Stimulated activated CD4-positive, alpha-beta T cell treated with anti-CD3 and anti-CD28 coated beads, Interleukin-4, amount 100 ng/mL, for 1 hour (primary cell): ENCODE results near the gene TADA2A.
"Not testable (repeated sequence)": the region's sequence is repeated elsewhere in the genome, so short reads cannot be mapped to it uniquely, and the experiment has no call there.

Experiments
- DNase-seq: peaks from one replicate; pipeline ENCODE4 v3.0.0-alpha.2; 2020

The TADA2A gene

GRCh38 chr17:37494401-37494831 lies 87.7 kb downstream of the TADA2A start:
- no peak for DNase-seq

- no peak for DNase-seq
Measured at GRCh38 chr17:37494971-37495370, 88.3 kb downstream of the TADA2A start.

- no peak for DNase-seq
Measured at GRCh38 chr17:37500378-37500777, 93.7 kb downstream of the TADA2A start.

- no peak for DNase-seq
Measured at GRCh38 chr17:37502009-37502936, 95.6 kb downstream of the TADA2A start.

GRCh38 chr17:37503148-37503547 lies 96.5 kb downstream of the TADA2A start:
- DNase-seq = no peak

GRCh38 chr17:37505333-37505732 lies 98.6 kb downstream of the TADA2A start:
- no peak for DNase-seq

- peak; percentile 4 for DNase-seq
Measured at GRCh38 chr17:37506678-37507077, 100.0 kb downstream of the TADA2A start.

- DNase-seq = no peak
Measured at GRCh38 chr17:37507111-37507510, 100.4 kb downstream of the TADA2A start.

GRCh38 chr17:37510056-37510455 lies 103.4 kb downstream of the TADA2A start:
- no peak for DNase-seq

GRCh38 chr17:37511642-37512041 lies 105.0 kb downstream of the TADA2A start:
- DNase-seq = not testable (repeated sequence)

- no peak for DNase-seq
Measured at GRCh38 chr17:37512442-37513068, 105.9 kb downstream of the TADA2A start.

- no peak for DNase-seq
Measured at GRCh38 chr17:37513711-37514110, 107.0 kb downstream of the TADA2A start.

- no peak for DNase-seq
Measured at GRCh38 chr17:37516127-37516571, 109.5 kb downstream of the TADA2A start.

- no peak for DNase-seq
Measured at GRCh38 chr17:37517881-37518280, 111.2 kb downstream of the TADA2A start.

- DNase-seq = no peak
Measured at GRCh38 chr17:37518826-37519225, 112.1 kb downstream of the TADA2A start.

- DNase-seq = no peak
Measured at GRCh38 chr17:37519251-37519985, 112.7 kb downstream of the TADA2A start.

GRCh38 chr17:37520174-37520573 lies 113.5 kb downstream of the TADA2A start:
- no peak for DNase-seq

- DNase-seq = no peak
Measured at GRCh38 chr17:37521821-37522220, 115.1 kb downstream of the TADA2A start.

- no peak for DNase-seq
Measured at GRCh38 chr17:37523715-37524219, 117.1 kb downstream of the TADA2A start.

- no peak for DNase-seq
Measured at GRCh38 chr17:37527249-37527851, 120.7 kb downstream of the TADA2A start.
